22Rv1 (cell line): ENCODE data around the gene KIAA0586.
"Not testable (repeated sequence)": the region's sequence is repeated elsewhere in the genome, so short reads cannot be mapped to it uniquely, and the experiment has no call there.

Source experiments
- H3K27ac ChIP-seq: fragments of 450-650 bp; 2 replicates; pipeline ENCODE4 v1.5.1; 2017
- ZFX ChIP-seq: fragments of 450-650 bp; IDR thresholded peaks from 2 replicates; pipeline ENCODE4 v1.6.1; 2017; ENCODE audit warnings: antibody characterized with exemption, borderline replicate concordance
- TF ChIP-seq, protein P1 (sequence below): fragments of 450-650 bp; IDR thresholded peaks from 2 replicates; pipeline ENCODE4 v1.5.1; 2017; ENCODE audit warnings: mild to moderate bottlenecking

Gene KIAA0586

GRCh38 chr14:58484176-58484575 is 56.7 kb downstream of the KIAA0586 start:
- H3K27ac ChIP-seq = no peak overlapping the region
- TF ChIP-seq, protein P1, sequence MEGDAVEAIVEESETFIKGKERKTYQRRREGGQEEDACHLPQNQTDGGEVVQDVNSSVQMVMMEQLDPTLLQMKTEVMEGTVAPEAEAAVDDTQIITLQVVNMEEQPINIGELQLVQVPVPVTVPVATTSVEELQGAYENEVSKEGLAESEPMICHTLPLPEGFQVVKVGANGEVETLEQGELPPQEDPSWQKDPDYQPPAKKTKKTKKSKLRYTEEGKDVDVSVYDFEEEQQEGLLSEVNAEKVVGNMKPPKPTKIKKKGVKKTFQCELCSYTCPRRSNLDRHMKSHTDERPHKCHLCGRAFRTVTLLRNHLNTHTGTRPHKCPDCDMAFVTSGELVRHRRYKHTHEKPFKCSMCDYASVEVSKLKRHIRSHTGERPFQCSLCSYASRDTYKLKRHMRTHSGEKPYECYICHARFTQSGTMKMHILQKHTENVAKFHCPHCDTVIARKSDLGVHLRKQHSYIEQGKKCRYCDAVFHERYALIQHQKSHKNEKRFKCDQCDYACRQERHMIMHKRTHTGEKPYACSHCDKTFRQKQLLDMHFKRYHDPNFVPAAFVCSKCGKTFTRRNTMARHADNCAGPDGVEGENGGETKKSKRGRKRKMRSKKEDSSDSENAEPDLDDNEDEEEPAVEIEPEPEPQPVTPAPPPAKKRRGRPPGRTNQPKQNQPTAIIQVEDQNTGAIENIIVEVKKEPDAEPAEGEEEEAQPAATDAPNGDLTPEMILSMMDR = no peak
- no peak for TF ChIP-seq ZFX

DNA sequence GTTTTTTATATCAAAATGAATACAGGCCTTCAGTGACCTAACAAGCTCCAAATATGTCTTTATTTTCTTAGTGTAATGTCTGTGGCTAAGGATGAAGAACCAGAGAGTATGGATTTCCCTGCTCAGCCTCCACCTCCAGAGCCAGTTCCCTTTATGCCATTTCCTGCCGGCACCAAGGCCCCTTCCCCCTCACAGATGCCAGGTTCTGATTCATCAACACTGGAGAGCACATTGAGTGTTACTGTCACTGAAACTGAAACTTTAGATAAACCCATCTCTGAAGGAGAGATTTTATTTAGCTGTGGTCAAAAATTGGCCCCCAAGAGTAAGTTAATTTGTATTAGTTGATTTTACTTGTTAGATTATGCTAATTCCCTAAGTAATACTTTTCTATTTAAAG is 61.0 kb downstream of the KIAA0586 start:
- no peak for TF ChIP-seq ZFX
- TF ChIP-seq, protein P1 = no peak
- H3K27ac ChIP-seq = no peak overlapping the region

DNA sequence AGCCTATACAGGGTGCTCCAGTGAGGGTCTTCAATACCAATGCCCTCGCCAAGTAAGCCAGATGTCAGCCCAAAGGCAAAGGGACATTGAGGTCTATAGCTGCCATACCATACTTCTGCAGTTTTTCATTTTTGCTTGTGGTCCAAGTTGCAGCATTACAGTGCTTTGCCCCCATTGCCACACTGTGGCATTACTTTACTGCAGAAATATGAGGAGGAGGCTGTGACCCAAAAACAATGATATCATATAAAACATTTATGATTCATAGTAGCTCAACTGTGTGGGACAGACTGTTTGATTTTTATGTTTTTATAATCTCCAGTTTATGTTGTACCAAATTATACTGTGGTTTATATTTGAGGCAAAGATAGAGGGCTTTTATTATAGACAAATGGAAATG is 64.1 kb downstream of the KIAA0586 start:
- H3K27ac ChIP-seq = no peak overlapping the region
- TF ChIP-seq ZFX = no peak
- TF ChIP-seq, protein P1 = no peak

- no peak overlapping the region for H3K27ac ChIP-seq
- no peak for TF ChIP-seq ZFX
- TF ChIP-seq, protein P1 = no peak
Observed at GRCh38 chr14:58492044-58492443, 64.5 kb downstream of the KIAA0586 start.

GRCh38 chr14:58501214-58501816 is 73.8 kb downstream of the KIAA0586 start:
- H3K27ac ChIP-seq = no peak overlapping the region
- TF ChIP-seq, protein P1 = peak; percentile 90
- TF ChIP-seq ZFX = no peak

- TF ChIP-seq, protein P1 = no peak
- no peak for TF ChIP-seq ZFX
Observed at GRCh38 chr14:58513272-58513671, 85.8 kb downstream of the KIAA0586 start.

GRCh38 chr14:58517592-58517991 is 90.1 kb downstream of the KIAA0586 start:
- no peak overlapping the region for H3K27ac ChIP-seq
- no peak for TF ChIP-seq ZFX
- TF ChIP-seq, protein P1 = no peak

More at GRCh38 chr14:58513272-58513671, 85.8 kb downstream of the KIAA0586 start:
- no peak overlapping the region for H3K27ac ChIP-seq

DNA sequence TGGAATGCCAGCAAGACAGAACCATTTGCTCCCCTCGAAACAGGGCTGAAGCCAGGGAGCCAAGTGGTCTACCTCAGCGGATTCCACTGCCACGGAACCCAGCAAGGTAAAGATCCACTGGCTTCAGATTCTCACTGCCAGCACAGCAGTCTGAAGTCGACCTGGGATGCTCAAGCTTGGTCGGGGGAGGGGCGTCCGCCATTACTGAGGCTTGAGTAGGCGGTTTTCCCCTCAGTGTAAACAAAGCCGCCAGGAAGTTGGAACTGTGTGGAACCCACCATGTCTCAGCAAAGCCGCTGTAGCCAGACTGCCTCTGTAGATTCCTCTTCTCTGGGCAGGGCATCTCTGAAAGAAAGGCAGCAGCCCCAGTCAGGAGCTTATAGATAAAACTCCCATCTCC is 98.2 kb downstream of the KIAA0586 start:
- H3K27ac ChIP-seq = not testable (repeated sequence)
